ENCODE data around the gene SH3RF1. TPM values are rescaled to one million over a fixed set of nuclear protein-coding genes. Genes with fewer than 3 reads are reported as not detected.

SH3RF1 gene
- total RNA-seq, 1 donor, result 57.8 TPM

DNA sequence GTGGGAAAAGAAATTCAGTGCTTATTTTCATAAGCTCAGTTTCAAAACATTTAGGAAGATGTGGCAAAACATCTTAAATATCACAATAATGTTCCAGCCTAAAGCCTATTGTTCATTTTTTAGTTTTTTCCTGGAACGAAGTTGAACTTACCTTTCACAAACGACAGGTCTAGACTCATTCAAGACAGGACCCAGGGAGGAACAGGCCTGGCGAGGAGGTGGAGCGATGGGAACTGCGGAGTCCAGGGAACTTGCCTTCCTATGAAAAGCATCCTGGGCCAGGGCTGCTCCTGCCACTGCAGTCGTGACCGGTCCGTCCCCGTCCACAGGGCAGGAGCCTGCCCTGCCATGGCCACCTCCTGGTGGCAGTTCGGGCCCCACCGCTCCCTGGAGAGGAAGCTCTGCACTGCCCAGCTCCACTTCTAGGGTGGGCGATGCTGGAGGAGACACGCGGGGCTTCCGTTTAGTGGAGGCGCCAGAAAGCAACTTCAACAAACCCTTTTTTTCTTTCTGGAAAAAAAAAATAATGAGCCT lies 164.0 kb downstream of the SH3RF1 start:
- TF ChIP-seq, protein P1, sequence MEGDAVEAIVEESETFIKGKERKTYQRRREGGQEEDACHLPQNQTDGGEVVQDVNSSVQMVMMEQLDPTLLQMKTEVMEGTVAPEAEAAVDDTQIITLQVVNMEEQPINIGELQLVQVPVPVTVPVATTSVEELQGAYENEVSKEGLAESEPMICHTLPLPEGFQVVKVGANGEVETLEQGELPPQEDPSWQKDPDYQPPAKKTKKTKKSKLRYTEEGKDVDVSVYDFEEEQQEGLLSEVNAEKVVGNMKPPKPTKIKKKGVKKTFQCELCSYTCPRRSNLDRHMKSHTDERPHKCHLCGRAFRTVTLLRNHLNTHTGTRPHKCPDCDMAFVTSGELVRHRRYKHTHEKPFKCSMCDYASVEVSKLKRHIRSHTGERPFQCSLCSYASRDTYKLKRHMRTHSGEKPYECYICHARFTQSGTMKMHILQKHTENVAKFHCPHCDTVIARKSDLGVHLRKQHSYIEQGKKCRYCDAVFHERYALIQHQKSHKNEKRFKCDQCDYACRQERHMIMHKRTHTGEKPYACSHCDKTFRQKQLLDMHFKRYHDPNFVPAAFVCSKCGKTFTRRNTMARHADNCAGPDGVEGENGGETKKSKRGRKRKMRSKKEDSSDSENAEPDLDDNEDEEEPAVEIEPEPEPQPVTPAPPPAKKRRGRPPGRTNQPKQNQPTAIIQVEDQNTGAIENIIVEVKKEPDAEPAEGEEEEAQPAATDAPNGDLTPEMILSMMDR (IDR thresholded peaks at IDR 0.05; ENCODE audit: insufficient read depth, low read length), result no peak
- no peak for DNase-seq (ENCODE audit: low read depth)
- H3K4me3 ChIP-seq (ENCODE audit: low read depth, low read length), result no peak overlapping the region

DNA sequence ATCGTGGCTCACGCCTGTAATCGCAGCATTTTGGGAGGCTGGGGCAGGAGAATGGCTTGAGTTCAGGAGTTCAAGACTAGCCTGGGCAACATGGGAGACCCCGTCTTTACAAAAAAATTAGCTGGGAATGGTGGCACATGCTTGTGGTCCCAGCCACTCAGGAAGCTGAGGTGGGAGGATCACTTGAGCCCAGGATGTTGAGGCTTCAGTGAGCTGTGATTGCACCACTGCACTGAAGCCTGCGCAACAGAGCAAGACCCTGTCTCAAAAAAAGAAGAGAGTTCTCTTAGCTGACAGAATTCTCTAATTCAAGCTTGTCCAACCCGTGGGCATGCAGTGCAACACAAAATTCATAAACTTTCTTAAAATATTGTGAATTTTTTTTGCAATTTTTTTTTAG lies 165.1 kb downstream of the SH3RF1 start:
- no peak for DNase-seq (ENCODE audit: low read depth)
- no peak overlapping the region for H3K4me3 ChIP-seq (ENCODE audit: low read depth, low read length)
- TF ChIP-seq, protein P1 (IDR thresholded peaks at IDR 0.05; ENCODE audit: insufficient read depth, low read length), result no peak

DNA sequence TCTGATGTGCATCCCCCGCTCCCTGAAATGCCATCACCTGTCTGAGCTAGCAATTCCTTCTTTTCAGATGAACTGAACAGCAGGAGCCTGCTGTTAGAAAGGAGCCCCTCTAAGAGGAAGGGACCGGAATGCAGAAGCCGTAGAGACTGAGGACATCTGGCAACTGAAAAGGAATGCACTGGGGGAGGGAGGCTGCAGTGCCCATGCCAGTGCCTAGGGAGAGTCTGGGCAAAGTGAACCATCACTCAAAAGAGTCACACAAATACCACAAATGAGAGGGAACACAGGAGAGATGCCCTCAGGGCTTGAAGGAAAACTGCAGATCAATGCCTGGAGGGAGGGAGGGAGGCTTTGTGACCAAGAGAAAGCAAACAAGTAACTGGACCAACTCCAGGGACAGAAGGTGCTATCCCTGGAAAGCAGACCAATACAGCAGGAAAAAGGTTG lies 166.8 kb downstream of the SH3RF1 start:
- no peak overlapping the region for H3K4me3 ChIP-seq (ENCODE audit: low read depth, low read length)
- TF ChIP-seq, protein P1 (IDR thresholded peaks at IDR 0.05; ENCODE audit: insufficient read depth, low read length), result no peak
- DNase-seq (ENCODE audit: low read depth), result no peak

DNA sequence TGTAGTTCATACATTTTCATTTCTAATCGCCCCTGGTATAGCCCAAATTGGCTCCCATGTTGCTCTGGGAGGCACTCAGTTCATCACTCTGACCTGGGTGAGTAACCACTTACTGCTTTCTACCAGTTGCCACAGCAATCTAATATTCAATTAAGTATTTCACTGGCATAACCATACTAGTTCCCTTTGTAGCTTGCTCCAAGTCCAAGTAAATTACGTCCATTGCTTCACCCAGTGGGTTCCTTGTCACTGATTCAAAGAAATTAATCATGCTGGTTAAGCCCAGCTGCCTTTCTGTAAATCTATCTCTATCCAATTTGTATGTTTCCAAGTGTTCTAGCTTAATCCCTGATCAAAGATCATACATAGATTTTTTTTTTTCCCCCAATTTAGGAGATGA lies 168.7 kb downstream of the SH3RF1 start:
- no peak overlapping the region for H3K4me3 ChIP-seq (ENCODE audit: low read depth, low read length)
- DNase-seq (ENCODE audit: low read depth), result peak; percentile 66
- TF ChIP-seq, protein P1 (IDR thresholded peaks at IDR 0.05; ENCODE audit: insufficient read depth, low read length), result no peak

DNA sequence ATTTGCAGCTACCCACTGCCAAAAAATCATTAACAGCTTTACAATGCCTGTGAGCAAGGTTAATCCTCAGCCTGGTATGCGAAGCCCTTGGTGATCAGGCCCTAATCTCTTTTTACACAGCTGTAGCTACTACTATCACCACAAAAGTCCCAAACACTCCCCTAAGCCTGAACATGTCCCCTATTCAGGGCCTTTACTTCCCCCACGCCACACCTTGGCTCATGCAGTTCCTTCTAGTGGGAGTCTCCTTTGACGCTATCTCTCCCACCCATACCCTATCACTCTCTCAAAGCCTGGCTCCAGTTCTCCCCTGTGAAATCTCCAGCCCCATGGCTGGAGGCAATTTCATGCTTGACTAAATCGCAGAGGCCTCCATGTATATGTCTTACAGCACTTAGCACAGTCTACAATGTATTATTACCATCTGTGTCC lies 170.1 kb downstream of the SH3RF1 start:
- TF ChIP-seq, protein P1 (IDR thresholded peaks at IDR 0.05; ENCODE audit: insufficient read depth, low read length), result no peak
- DNase-seq (ENCODE audit: low read depth), result no peak

DNA sequence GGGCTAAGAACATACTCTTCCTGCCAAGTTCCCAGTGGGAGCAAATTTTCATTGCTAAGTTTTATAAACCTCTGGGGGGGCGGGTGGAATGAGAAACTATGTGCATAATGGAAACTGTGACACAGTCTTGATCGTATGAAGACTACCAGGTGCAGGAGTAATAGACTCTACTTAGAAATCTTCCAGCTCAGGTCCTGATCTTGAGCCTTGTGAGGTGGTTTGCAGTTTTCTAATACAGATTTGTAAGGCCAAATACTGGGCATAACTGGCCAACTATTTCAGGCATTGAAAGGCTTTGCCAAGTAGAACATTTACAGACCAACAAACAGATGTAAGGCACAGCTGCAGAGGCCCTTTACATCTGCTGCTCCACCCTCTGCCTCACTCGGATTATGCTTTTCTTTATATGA lies 171.0 kb downstream of the SH3RF1 start:
- TF ChIP-seq, protein P1 (IDR thresholded peaks at IDR 0.05; ENCODE audit: insufficient read depth, low read length), result no peak
- DNase-seq (ENCODE audit: low read depth), result peak; percentile 84
- no peak overlapping the region for H3K4me3 ChIP-seq (ENCODE audit: low read depth, low read length)

More for the DNA sequence above, 170.1 kb downstream of the SH3RF1 start:
- H3K4me3 ChIP-seq (ENCODE audit: low read depth, low read length), result no peak overlapping the region
